ENCODE measurements around the gene SMARCC1.

DNA sequence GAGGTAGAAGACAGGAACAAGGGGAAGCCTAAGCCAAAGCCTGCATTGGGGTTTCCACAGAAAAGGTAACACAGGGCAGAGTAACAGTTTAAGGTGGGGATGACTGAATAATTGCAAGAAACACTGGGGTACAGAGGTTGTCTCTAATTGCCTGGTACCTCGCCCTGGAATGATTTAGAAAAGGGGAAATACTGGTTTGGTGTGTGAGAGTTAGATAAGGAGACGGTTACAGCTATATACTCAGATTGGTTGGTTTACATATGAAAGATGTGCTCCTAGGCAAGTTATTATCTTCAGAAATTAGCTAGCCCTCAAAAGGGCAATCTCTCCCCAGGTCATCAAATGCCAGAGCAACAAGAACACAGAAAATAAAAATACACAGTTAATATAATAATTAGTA is 58.8 kb downstream of the SMARCC1 start:
- no peak for TF ChIP-seq CTCF (IDR thresholded peaks at IDR 0.05; ENCODE audit: insufficient read depth, low read length)
- no peak for TF ChIP-seq POLR2AphosphoS5 (IDR thresholded peaks at IDR 0.05; ENCODE audit: low read depth)
- TF ChIP-seq GABPA (IDR thresholded peaks at IDR 0.05; ENCODE audit: low read depth): no peak

Data from HL-60 (cell line).